ENCODE results near the gene WWOX. TPM values are rescaled to one million over a fixed set of nuclear protein-coding genes. Genes with fewer than 3 reads are reported as not detected.

Gene WWOX
- total RNA-seq, 2 experiments from 2014 or later = 19.9 to 29.4 TPM

DNA sequence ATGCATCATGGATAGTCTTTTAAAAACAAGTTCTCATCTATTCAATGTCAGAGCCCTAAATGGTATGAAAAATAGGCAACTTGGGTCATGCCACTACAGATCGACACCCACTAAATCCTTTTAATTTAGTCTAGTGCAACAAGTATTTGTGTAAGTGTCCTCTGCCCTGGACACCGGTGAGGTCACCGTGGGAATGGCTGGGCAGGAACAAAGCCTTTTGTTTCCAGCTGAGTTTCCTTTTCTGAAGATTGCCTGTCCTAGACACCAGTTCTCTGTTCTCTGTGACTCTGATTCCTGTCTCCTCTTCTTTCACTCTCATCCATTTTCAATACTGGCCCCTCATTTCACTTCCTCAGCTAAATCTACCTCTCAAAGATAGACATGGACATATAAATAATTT lies 1054.6 kb downstream of the WWOX start:
- H3K27ac Mint-ChIP-seq = no peak overlapping the region
- intact Hi-C loops (cut with DNase I, micrococcal nuclease) = no loop called here
- ATAC-seq = no peak

DNA sequence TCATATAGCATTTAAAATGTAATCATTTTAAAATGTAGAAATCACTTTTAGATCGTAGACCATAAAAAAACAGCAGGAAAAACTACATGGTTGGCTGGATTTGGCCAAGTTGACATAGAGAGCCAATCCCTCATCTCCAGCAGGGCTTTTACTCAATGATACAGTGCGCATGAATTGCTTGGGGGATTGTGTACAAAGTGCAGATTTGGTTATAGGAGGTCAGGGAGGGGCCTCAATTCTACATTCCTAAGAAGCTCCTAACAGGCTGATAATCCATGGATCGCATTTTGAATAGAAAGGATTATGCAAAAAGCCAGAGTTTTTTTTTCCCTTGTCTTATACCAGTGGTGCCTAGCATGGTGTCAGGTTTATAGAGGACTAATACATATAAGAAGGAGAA lies 1056.0 kb downstream of the WWOX start:
- Mint-ChIP-seq H3K27ac (no peak overlapping the region), H3K4me1 (peaks cover 33% of the 10 kb centered on the region), H3K9me3 (ENCODE audit: low read depth) (no peaks in the 10 kb centered on the region), H3K4me3 (no peak overlapping the region), H3K27me3 (peaks cover 5% of the 10 kb centered on the region), H3K36me3 (ENCODE audit: low read depth) (peaks cover 2% of the 10 kb centered on the region)
- ATAC-seq = no peak
- ChIA-PET CTCF (no interaction called here), POLR2A (no interaction called here)
- intact Hi-C loops (cut with DNase I, micrococcal nuclease) = loop anchor here in 1 of 2 experiments (5.0 kb wide), 1 partner anchor 107 kb away; no protein-coding TSS in a partner anchor
- no peak for DNase-seq

More for the DNA sequence above, 1054.6 kb downstream of the WWOX start:
- DNase-seq = no peak
- Mint-ChIP-seq H3K27me3 (peaks cover 5% of the 10 kb centered on the region), H3K4me3 (no peak overlapping the region), H3K9me3 (ENCODE audit: low read depth) (no peaks in the 10 kb centered on the region), H3K36me3 (ENCODE audit: low read depth) (peaks cover 2% of the 10 kb centered on the region), H3K4me1 (peaks cover 33% of the 10 kb centered on the region)
- CTCF ChIA-PET = interaction anchor here (0.6 kb wide), 1 partner anchor 18 kb away, joined by 3 read pairs; no protein-coding TSS in a partner anchor
- POLR2A ChIA-PET = no interaction called here

- intact Hi-C loops (cut with DNase I, micrococcal nuclease) = loop anchor here in 1 of 2 experiments (5.0 kb wide), 1 partner anchor 106 kb away; no protein-coding TSS in a partner anchor
- ChIA-PET POLR2A (no interaction called here), CTCF (no interaction called here)
- Mint-ChIP-seq H3K27me3 (peaks cover 5% of the 10 kb centered on the region), H3K36me3 (ENCODE audit: low read depth) (peaks cover 2% of the 10 kb centered on the region), H3K4me3 (no peak overlapping the region), H3K9me3 (ENCODE audit: low read depth) (no peaks in the 10 kb centered on the region), H3K27ac (no peak overlapping the region), H3K4me1 (peaks cover 29% of the 10 kb centered on the region)
- peak; percentile 81 for ATAC-seq
- DNase-seq = no peak
Measured at GRCh38 chr16:79155904-79156303, 1056.5 kb downstream of the WWOX start.

GRCh38 chr16:79156761-79157160 lies 1057.3 kb downstream of the WWOX start:
- peaks cover 5% of the 10 kb centered on the region for H3K27me3 Mint-ChIP-seq
- peak; percentile 46 for ATAC-seq
- peak overlapping the region; percentile 29 for H3K27ac Mint-ChIP-seq
- no peak overlapping the region for H3K4me3 Mint-ChIP-seq
- no peaks in the 10 kb centered on the region for H3K9me3 Mint-ChIP-seq (ENCODE audit: low read depth)
- CTCF ChIA-PET = no interaction called here
- peaks cover 25% of the 10 kb centered on the region for H3K4me1 Mint-ChIP-seq
- H3K36me3 Mint-ChIP-seq (ENCODE audit: low read depth) = peaks cover 2% of the 10 kb centered on the region
- intact Hi-C loops (cut with DNase I, micrococcal nuclease) = loop anchor here in 1 of 2 experiments (5.0 kb wide), 1 partner anchor 106 kb away; no protein-coding TSS in a partner anchor
- no peak for DNase-seq
- POLR2A ChIA-PET = no interaction called here

- Mint-ChIP-seq H3K36me3 (ENCODE audit: low read depth) (no peaks in the 10 kb centered on the region), H3K4me1 (peaks cover 28% of the 10 kb centered on the region), H3K4me3 (no peak overlapping the region), H3K27ac (no peak overlapping the region), H3K27me3 (peaks cover 5% of the 10 kb centered on the region), H3K9me3 (ENCODE audit: low read depth) (no peaks in the 10 kb centered on the region)
- ChIA-PET CTCF (no interaction called here), POLR2A (no interaction called here)
- intact Hi-C loops (cut with DNase I, micrococcal nuclease) = loop anchor here in 1 of 2 experiments (5.0 kb wide), 1 partner anchor 104 kb away; no protein-coding TSS in a partner anchor
- DNase-seq = no peak
- no peak for ATAC-seq
Measured at GRCh38 chr16:79158337-79158736, 1058.9 kb downstream of the WWOX start.

GRCh38 chr16:79159261-79160049 lies 1060.0 kb downstream of the WWOX start:
- Mint-ChIP-seq H3K27ac (no peak overlapping the region), H3K27me3 (peaks cover 5% of the 10 kb centered on the region), H3K9me3 (ENCODE audit: low read depth) (no peaks in the 10 kb centered on the region), H3K4me3 (no peak overlapping the region), H3K36me3 (ENCODE audit: low read depth) (no peaks in the 10 kb centered on the region), H3K4me1 (peaks cover 32% of the 10 kb centered on the region)
- intact Hi-C loops (cut with DNase I, micrococcal nuclease) = loop anchor here in 1 of 2 experiments (5.0 kb wide), 1 partner anchor 103 kb away; no protein-coding TSS in a partner anchor
- DNase-seq (no peak), ATAC-seq (no peak)
- ChIA-PET CTCF (interaction anchor here (0.6 kb wide), 1 partner anchor 54 kb away, joined by 3 read pairs; no protein-coding TSS in a partner anchor), POLR2A (no interaction called here)

GRCh38 chr16:79162977-79163376 lies 1063.5 kb downstream of the WWOX start:
- CTCF ChIA-PET = interaction anchor here (1.0 kb wide), 1 partner anchor 28 kb away, joined by 3 read pairs; no protein-coding TSS in a partner anchor
- peaks cover 2% of the 10 kb centered on the region for H3K36me3 Mint-ChIP-seq (ENCODE audit: low read depth)
- peaks cover 9% of the 10 kb centered on the region for H3K4me1 Mint-ChIP-seq
- intact Hi-C loops (cut with DNase I, micrococcal nuclease) = no loop called here
- ATAC-seq = no peak
- POLR2A ChIA-PET = no interaction called here
- H3K27me3 Mint-ChIP-seq = peaks cover 3% of the 10 kb centered on the region
- H3K27ac Mint-ChIP-seq = peak overlapping the region; percentile 16
- no peak for DNase-seq
- peaks cover 8% of the 10 kb centered on the region for H3K9me3 Mint-ChIP-seq (ENCODE audit: low read depth)
- H3K4me3 Mint-ChIP-seq = no peak overlapping the region

DNA sequence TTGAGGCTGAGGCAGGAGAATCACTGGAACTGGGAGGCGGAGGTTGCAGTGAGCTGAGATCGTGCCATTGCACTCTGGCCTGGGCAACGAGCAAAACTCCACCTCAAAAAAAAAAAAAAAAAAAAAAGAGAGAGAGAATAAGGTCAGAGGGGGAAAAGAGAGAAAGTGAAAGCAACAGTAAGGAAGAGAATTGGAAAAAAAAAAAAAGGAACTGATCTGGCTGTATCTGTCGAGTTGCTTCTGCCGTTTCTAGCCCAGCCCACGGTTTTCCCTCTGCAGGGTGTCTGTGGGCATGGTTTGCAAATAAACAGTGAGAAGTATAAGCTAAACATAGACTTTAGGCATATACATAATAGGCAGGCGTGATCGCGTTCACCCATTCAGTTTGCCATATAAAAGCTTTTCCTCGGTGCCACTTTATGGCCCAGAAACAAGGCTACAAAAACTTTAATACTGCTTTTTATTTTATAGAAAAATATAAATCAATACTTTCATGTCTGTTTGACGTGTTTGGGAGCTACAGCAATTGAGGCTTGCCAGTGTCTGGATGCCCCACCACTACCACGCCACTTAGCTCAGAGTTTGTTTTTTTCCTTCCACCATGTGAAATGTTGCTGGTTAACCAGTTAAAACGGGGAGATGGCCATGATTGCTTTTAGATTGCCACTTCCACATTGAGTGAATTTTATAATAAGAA lies 1064.4 kb downstream of the WWOX start:
- CTCF ChIA-PET = interaction anchor here (0.5 to 1.2 kb wide), 4 partner anchors 10 to 165 kb away, joined by 3 to 4 read pairs (median 3); no protein-coding TSS in a partner anchor
- Mint-ChIP-seq H3K4me3 (peak overlapping the region; percentile 41), H3K4me1 (peaks cover 10% of the 10 kb centered on the region), H3K9me3 (ENCODE audit: low read depth) (peaks cover 10% of the 10 kb centered on the region), H3K27ac (peak overlapping the region; percentile 35), H3K36me3 (ENCODE audit: low read depth) (peaks cover 4% of the 10 kb centered on the region), H3K27me3 (no peaks in the 10 kb centered on the region)
- POLR2A ChIA-PET = interaction anchor here (0.6 kb wide), 2 partner anchors 108 to 116 kb away, joined by 3 to 9 read pairs; no protein-coding TSS in a partner anchor
- peak; percentile 23 for DNase-seq
- intact Hi-C loops (cut with DNase I, micrococcal nuclease) = no loop called here
- peak; percentile 23 for ATAC-seq

DNA sequence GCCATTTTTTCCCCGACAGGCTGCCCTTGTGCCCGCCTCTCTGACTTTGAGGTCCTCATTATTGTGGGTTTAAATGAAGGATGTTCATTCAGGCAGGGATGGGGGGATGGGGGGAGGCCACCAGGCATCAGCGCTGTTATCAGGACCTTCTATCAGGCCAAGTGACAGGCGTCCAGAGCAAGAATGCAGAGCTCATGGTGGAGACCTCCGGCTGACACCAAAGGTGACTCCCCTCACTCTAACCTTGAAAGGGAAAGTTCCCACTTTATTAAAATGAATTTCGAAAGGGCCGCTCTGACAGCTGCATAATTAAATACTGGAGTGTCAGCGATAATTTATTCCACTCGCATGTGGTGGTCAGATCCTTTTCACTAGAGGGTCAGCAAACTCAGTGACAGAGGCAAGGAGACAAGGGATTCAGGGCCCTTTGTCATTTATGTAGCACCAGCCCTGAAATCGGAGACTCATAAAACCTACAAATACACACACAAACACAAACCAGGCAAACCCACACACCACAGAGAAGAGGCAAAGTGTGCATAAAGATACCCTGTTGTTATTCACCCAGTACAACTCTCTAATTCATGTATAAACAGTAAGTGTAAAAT lies 1065.0 kb downstream of the WWOX start:
- H3K9me3 Mint-ChIP-seq (ENCODE audit: low read depth) = peaks cover 10% of the 10 kb centered on the region
- ChIA-PET CTCF (interaction anchor here (0.5 to 1.2 kb wide), 3 partner anchors 10 to 165 kb away, joined by 3 to 4 read pairs (median 3); no protein-coding TSS in a partner anchor), POLR2A (interaction anchor here (0.6 kb wide), 2 partner anchors 107 to 115 kb away, joined by 3 to 9 read pairs; no protein-coding TSS in a partner anchor)
- H3K36me3 Mint-ChIP-seq (ENCODE audit: low read depth) = peaks cover 4% of the 10 kb centered on the region
- no peak overlapping the region for H3K4me3 Mint-ChIP-seq
- DNase-seq = no peak
- H3K4me1 Mint-ChIP-seq = peaks cover 12% of the 10 kb centered on the region
- intact Hi-C loops (cut with DNase I, micrococcal nuclease) = no loop called here
- H3K27me3 Mint-ChIP-seq = no peaks in the 10 kb centered on the region
- H3K27ac Mint-ChIP-seq = no peak overlapping the region
- ATAC-seq = no peak

GRCh38 chr16:79165079-79165478 lies 1065.6 kb downstream of the WWOX start:
- DNase-seq (no peak), ATAC-seq (no peak)
- intact Hi-C loops (cut with DNase I, micrococcal nuclease) = no loop called here
- no peak overlapping the region for H3K27ac Mint-ChIP-seq
- peaks cover 10% of the 10 kb centered on the region for H3K9me3 Mint-ChIP-seq (ENCODE audit: low read depth)
- H3K4me3 Mint-ChIP-seq = no peak overlapping the region
- ChIA-PET CTCF (interaction anchor here (1.2 kb wide), 1 partner anchor 9 kb away, joined by 4 read pairs; no protein-coding TSS in a partner anchor), POLR2A (no interaction called here)
- no peaks in the 10 kb centered on the region for H3K27me3 Mint-ChIP-seq
- H3K4me1 Mint-ChIP-seq = peaks cover 12% of the 10 kb centered on the region
- peaks cover 4% of the 10 kb centered on the region for H3K36me3 Mint-ChIP-seq (ENCODE audit: low read depth)

DNA sequence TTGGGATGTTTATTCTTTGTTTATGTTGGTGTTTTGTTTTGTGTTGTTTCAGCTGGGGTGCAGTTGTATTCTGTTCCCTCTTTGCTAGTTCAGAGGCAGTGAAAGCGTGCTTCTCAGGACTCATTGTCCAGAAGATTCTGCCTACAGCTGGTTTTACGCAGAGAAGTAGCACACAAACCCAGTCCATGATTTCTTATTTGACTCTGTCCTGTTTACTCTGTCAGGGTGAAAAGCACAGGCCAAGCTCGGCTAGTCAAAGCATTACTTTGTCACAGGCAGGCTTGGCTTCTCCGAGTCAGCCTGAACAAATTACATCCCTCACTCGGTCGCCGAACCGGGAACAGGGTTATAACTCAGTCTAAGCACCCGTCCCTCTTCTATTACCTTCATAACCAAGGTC lies 1066.1 kb downstream of the WWOX start:
- DNase-seq (no peak), ATAC-seq (no peak)
- Mint-ChIP-seq H3K9me3 (ENCODE audit: low read depth) (peaks cover 10% of the 10 kb centered on the region), H3K27ac (no peak overlapping the region), H3K36me3 (ENCODE audit: low read depth) (peaks cover 4% of the 10 kb centered on the region), H3K4me1 (peaks cover 12% of the 10 kb centered on the region), H3K27me3 (no peaks in the 10 kb centered on the region), H3K4me3 (no peak overlapping the region)
- intact Hi-C loops (cut with DNase I, micrococcal nuclease) = no loop called here
- ChIA-PET POLR2A (no interaction called here), CTCF (no interaction called here)
